SK-N-SH (cell line): Measurements from ENCODE around the gene ACSL6.

Experiments
- CTCF ChIP-seq: fragments of 200-600 bp; sonication (generic); IDR thresholded peaks from 2 replicates; pipeline ENCODE4 v1.6.1; 2017; ENCODE audit warnings: antibody characterized with exemption, mild to moderate bottlenecking, moderate library complexity
- ELF1 ChIP-seq: IDR thresholded peaks from 2 replicates; pipeline ENCODE4 v1.4.0; 2012
- GABPA ChIP-seq: IDR thresholded peaks from 2 replicates; pipeline ENCODE4 v1.4.0; 2012; ENCODE audit warnings: low read depth, mild to moderate bottlenecking
- JUND ChIP-seq: IDR thresholded peaks from 2 replicates; pipeline ENCODE4 v1.4.0; 2012
- POLR2AphosphoS5 ChIP-seq: IDR thresholded peaks from 2 replicates; pipeline ENCODE4 v1.6.1; 2012; ENCODE audit warnings: low read depth, low read length
- RAD21 ChIP-seq: IDR thresholded peaks from 2 replicates; pipeline ENCODE4 v1.6.1; 2012; ENCODE audit warnings: mild to moderate bottlenecking, low read length
- RFX5 ChIP-seq: IDR thresholded peaks from 2 replicates; pipeline ENCODE4 v1.6.1; 2012; ENCODE audit warnings: mild to moderate bottlenecking, improper control_type of control experiment, low read length

GRCh38 chr5:131942016-131942415 lies 69.4 kb downstream of the ACSL6 start:
- no peak for TF ChIP-seq CTCF
- no peak for TF ChIP-seq GABPA
- no peak for TF ChIP-seq RFX5
- TF ChIP-seq ELF1, result no peak
- TF ChIP-seq JUND, result no peak
- TF ChIP-seq POLR2AphosphoS5, result no peak
- no peak for TF ChIP-seq RAD21
